Breast epithelium (tissue), 3 donors: ENCODE results near the gene PTPN14.

Experiments used
- CTCF ChIP-seq, 3 donors: fragments of 450-650 bp; IDR thresholded peaks; one replicate each; pipeline ENCODE4 v1.5.1; 2016 to 2017; ENCODE audit warnings: antibody characterized with exemption in 3 of 3, mild to moderate bottlenecking in 3 of 3, moderate library complexity in 3 of 3
- POLR2A ChIP-seq: fragments of 450-650 bp; IDR thresholded peaks from one replicate; pipeline ENCODE4 v1.6.1; 2016; ENCODE audit warnings: antibody characterized with exemption, mild to moderate bottlenecking, moderate library complexity

GRCh38 chr1:214448536-214448935 is 102.9 kb downstream of the PTPN14 start:
- TF ChIP-seq CTCF (IDR thresholded peaks at IDR 0.05) (no peak), POLR2A (no peak)
